GM19463 (cell line): ENCODE measurements around the gene ARHGEF40.

Experiments
- ATAC-seq: cut with Tn5 transposase; IDR thresholded peaks from one replicate; pipeline ENCODE4 v1.9.1; 2021; ENCODE audit warnings: mild to moderate bottlenecking, moderate library complexity; ENCODE audit not compliant: unreplicated experiment

Gene ARHGEF40

GRCh38 chr14:21058903-21059302 is 11.2 kb upstream of the ARHGEF40 start:
- no peak for ATAC-seq

- ATAC-seq = no peak
Measured at GRCh38 chr14:21059842-21060613, 10.1 kb upstream of the ARHGEF40 start.

GRCh38 chr14:21060614-21061346 is 9.3 kb upstream of the ARHGEF40 start:
- ATAC-seq = no peak

GRCh38 chr14:21061347-21061668 is 8.8 kb upstream of the ARHGEF40 start:
- no peak for ATAC-seq

- no peak for ATAC-seq
Measured at GRCh38 chr14:21063479-21063878, 6.6 kb upstream of the ARHGEF40 start.

- no peak for ATAC-seq
Measured at GRCh38 chr14:21066882-21067502, 3.1 kb upstream of the ARHGEF40 start.

GRCh38 chr14:21068521-21069387 is 1.4 kb upstream of the ARHGEF40 start:
- no peak for ATAC-seq

GRCh38 chr14:21069388-21070082 is 569 bp upstream of the ARHGEF40 start:
- ATAC-seq = no peak

GRCh38 chr14:21070610-21071224 is 613 bp downstream of the ARHGEF40 start:
- peak; percentile 8 for ATAC-seq

GRCh38 chr14:21071225-21072030 is 1.3 kb downstream of the ARHGEF40 start:
- ATAC-seq = peak; percentile 84

- no peak for ATAC-seq
Measured at GRCh38 chr14:21072031-21072473, 1.9 kb downstream of the ARHGEF40 start.

- no peak for ATAC-seq
Measured at GRCh38 chr14:21072781-21073339, 2.8 kb downstream of the ARHGEF40 start.

GRCh38 chr14:21073921-21074320 is 3.8 kb downstream of the ARHGEF40 start:
- ATAC-seq = no peak

- ATAC-seq = no peak
Measured at GRCh38 chr14:21074398-21075272, 4.5 kb downstream of the ARHGEF40 start.

GRCh38 chr14:21075719-21076437 is 5.8 kb downstream of the ARHGEF40 start:
- no peak for ATAC-seq

- no peak for ATAC-seq
Measured at GRCh38 chr14:21077672-21078071, 7.6 kb downstream of the ARHGEF40 start.

GRCh38 chr14:21078287-21078686 is 8.2 kb downstream of the ARHGEF40 start:
- ATAC-seq = no peak
